GM18520 (cell line): Measurements from ENCODE around the gene VWA3A.
"Not testable (repeated sequence)": the region's sequence is repeated elsewhere in the genome, so short reads cannot be mapped to it uniquely, and the experiment has no call there.

Experiments
- ATAC-seq: cut with Tn5 transposase; IDR thresholded peaks from one replicate; pipeline ENCODE4 v1.9.1; 2021; ENCODE audit not compliant: unreplicated experiment

VWA3A gene

GRCh38 chr16:22092143-22092933 is at the start of gene VWA3A:
TSS of gene VWA3A (plus strand) at chr16:22092541. CDS start at chr16:22092638, 97 bp downstream.
- ATAC-seq = no peak

- ATAC-seq = not testable (repeated sequence)
Measured at GRCh38 chr16:22043882-22044281, 48.5 kb upstream of the VWA3A start.

GRCh38 chr16:22045888-22046287 is 46.5 kb upstream of the VWA3A start:
- ATAC-seq = not testable (repeated sequence)

GRCh38 chr16:22050963-22051362 is 41.4 kb upstream of the VWA3A start:
- ATAC-seq = no peak

- no peak for ATAC-seq
Measured at GRCh38 chr16:22052980-22053379, 39.4 kb upstream of the VWA3A start.

GRCh38 chr16:22053921-22054341 is 38.4 kb upstream of the VWA3A start:
- ATAC-seq = no peak

- ATAC-seq = no peak
Measured at GRCh38 chr16:22054847-22055590, 37.3 kb upstream of the VWA3A start.

GRCh38 chr16:22055881-22056280 is 36.5 kb upstream of the VWA3A start:
- ATAC-seq = no peak

- no peak for ATAC-seq
Measured at GRCh38 chr16:22063888-22064467, 28.4 kb upstream of the VWA3A start.

GRCh38 chr16:22065252-22065651 is 27.1 kb upstream of the VWA3A start:
- ATAC-seq = no peak

GRCh38 chr16:22070361-22071330 is 21.7 kb upstream of the VWA3A start:
- ATAC-seq = no peak

- ATAC-seq = no peak
Measured at GRCh38 chr16:22071331-22071910, 20.9 kb upstream of the VWA3A start.

GRCh38 chr16:22073350-22073749 is 19.0 kb upstream of the VWA3A start:
- ATAC-seq = no peak

GRCh38 chr16:22075043-22075757 is 17.1 kb upstream of the VWA3A start:
- ATAC-seq = no peak

GRCh38 chr16:22075776-22076175 is 16.6 kb upstream of the VWA3A start:
- no peak for ATAC-seq

- no peak for ATAC-seq
Measured at GRCh38 chr16:22077700-22078313, 14.5 kb upstream of the VWA3A start.

GRCh38 chr16:22078656-22079055 is 13.7 kb upstream of the VWA3A start:
- no peak for ATAC-seq

- ATAC-seq = no peak
Measured at GRCh38 chr16:22081050-22081449, 11.3 kb upstream of the VWA3A start.

- no peak for ATAC-seq
Measured at GRCh38 chr16:22086440-22086839, 5.9 kb upstream of the VWA3A start.
